ENCODE measurements around the gene INPP5F.
"Not testable (repeated sequence)": the region's sequence is repeated elsewhere in the genome, so short reads cannot be mapped to it uniquely, and the experiment has no call there.

Gene INPP5F

GRCh38 chr10:119707331-119707730 is 18.5 kb upstream of the INPP5F start:
- peak; percentile 72 for DNase-seq

GRCh38 chr10:119710935-119711334 is 14.9 kb upstream of the INPP5F start:
- DNase-seq, result not testable (repeated sequence)

GRCh38 chr10:119713744-119714483 is 11.9 kb upstream of the INPP5F start:
- DNase-seq, result no peak

- no peak for DNase-seq
Observed at GRCh38 chr10:119714484-119714816, 11.4 kb upstream of the INPP5F start.

- DNase-seq, result no peak
Observed at GRCh38 chr10:119715628-119716505, 10.0 kb upstream of the INPP5F start.

- no peak for DNase-seq
Observed at GRCh38 chr10:119723161-119723560, 2.7 kb upstream of the INPP5F start.

- DNase-seq, result no peak
Observed at GRCh38 chr10:119723624-119724023, 2.2 kb upstream of the INPP5F start.

- DNase-seq, result no peak
Observed at GRCh38 chr10:119724593-119725516, 995 bp upstream of the INPP5F start.

GRCh38 chr10:119725517-119725827 is 378 bp upstream of the INPP5F start:
- DNase-seq, result no peak

GRCh38 chr10:119726676-119727261 is 919 bp downstream of the INPP5F start:
- peak; percentile 35 for DNase-seq

- DNase-seq, result no peak
Observed at GRCh38 chr10:119728172-119728800, 2.4 kb downstream of the INPP5F start.

GRCh38 chr10:119734396-119735332 is 8.8 kb downstream of the INPP5F start:
- no peak for DNase-seq

- DNase-seq, result no peak
Observed at GRCh38 chr10:119735451-119735850, 9.6 kb downstream of the INPP5F start.

- no peak for DNase-seq
Observed at GRCh38 chr10:119736220-119736619, 10.4 kb downstream of the INPP5F start.

GRCh38 chr10:119737039-119737663 is 11.3 kb downstream of the INPP5F start:
- DNase-seq, result no peak

- peak; percentile 32 for DNase-seq
Observed at GRCh38 chr10:119737823-119738222, 12.0 kb downstream of the INPP5F start.

GRCh38 chr10:119738962-119739361 is 13.1 kb downstream of the INPP5F start:
- no peak for DNase-seq

GRCh38 chr10:119740096-119740495 is 14.2 kb downstream of the INPP5F start:
- no peak for DNase-seq

- DNase-seq, result no peak
Observed at GRCh38 chr10:119742947-119743648, 17.2 kb downstream of the INPP5F start.

GRCh38 chr10:119747940-119748339 is 22.1 kb downstream of the INPP5F start:
- DNase-seq, result no peak

Data from stimulated activated CD4-positive, alpha-beta T cell treated with anti-CD3 and anti-CD28 coated beads, Interleukin-15, amount 100 ng/mL, for 24 hours (primary cell).